ENCODE measurements around the gene BPHL.

Gene BPHL

DNA sequence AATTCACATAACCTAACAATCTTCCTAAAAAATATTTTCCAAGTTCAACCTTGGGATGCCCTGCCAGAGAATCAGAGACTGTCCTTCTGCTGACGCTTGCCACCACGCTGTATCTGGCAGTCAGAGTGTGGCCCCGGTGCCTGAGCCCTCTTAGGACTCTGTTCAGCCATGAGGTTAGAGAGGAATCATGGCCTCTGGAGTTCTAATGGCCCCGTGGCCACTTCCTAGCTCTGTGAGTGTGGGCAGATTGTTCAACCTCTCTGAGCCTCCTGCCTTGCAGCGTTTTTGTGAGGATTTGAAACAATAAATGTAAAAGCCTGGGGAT is 2.2 kb downstream of the BPHL start:
- H3K9ac ChIP-seq (ENCODE audit: insufficient read length, low read depth), result no peak overlapping the region
- no peak for DNase-seq (ENCODE audit: low read depth, low spot score)
- H3K27me3 ChIP-seq (ENCODE audit: insufficient read depth, insufficient read length), result no peaks in the 10 kb centered on the region
- no peak overlapping the region for H3K4me3 ChIP-seq (ENCODE audit: insufficient read length, low read depth)
- H3K36me3 ChIP-seq (ENCODE audit: insufficient read depth, insufficient read length, low read length), result peaks cover 7% of the 10 kb centered on the region
- H3K9me3 ChIP-seq (ENCODE audit: insufficient read depth, low read length), result no peaks in the 10 kb centered on the region
- TF ChIP-seq YY1 (IDR thresholded peaks at IDR 0.05; ENCODE audit: insufficient read depth, insufficient read length) (no peak), SUZ12 (IDR thresholded peaks at IDR 0.05; ENCODE audit: extremely low read depth, insufficient read depth, insufficient read length) (no peak), ZNF274 (IDR thresholded peaks at IDR 0.05; ENCODE audit: low read depth, low read length) (no peak)
- no peaks in the 10 kb centered on the region for H3K4me1 ChIP-seq (ENCODE audit: insufficient read depth, insufficient read length)

GRCh38 chr6:3122823-3123182 is 4.3 kb downstream of the BPHL start:
- no peaks in the 10 kb centered on the region for H3K9me3 ChIP-seq (ENCODE audit: insufficient read depth, low read length)
- no peak for DNase-seq (ENCODE audit: low read depth, low spot score)
- H3K27me3 ChIP-seq (ENCODE audit: insufficient read depth, insufficient read length), result no peaks in the 10 kb centered on the region
- TF ChIP-seq YY1 (IDR thresholded peaks at IDR 0.05; ENCODE audit: insufficient read depth, insufficient read length) (no peak), ZNF274 (IDR thresholded peaks at IDR 0.05; ENCODE audit: low read depth, low read length) (no peak), SUZ12 (IDR thresholded peaks at IDR 0.05; ENCODE audit: extremely low read depth, insufficient read depth, insufficient read length) (no peak)
- H3K4me1 ChIP-seq (ENCODE audit: insufficient read depth, insufficient read length), result no peaks in the 10 kb centered on the region
- peaks cover 7% of the 10 kb centered on the region for H3K36me3 ChIP-seq (ENCODE audit: insufficient read depth, insufficient read length, low read length)
- H3K9ac ChIP-seq (ENCODE audit: insufficient read length, low read depth), result no peak overlapping the region
- H3K4me3 ChIP-seq (ENCODE audit: insufficient read length, low read depth), result no peak overlapping the region

GRCh38 chr6:3124667-3125066 is 6.2 kb downstream of the BPHL start:
- no peaks in the 10 kb centered on the region for H3K9me3 ChIP-seq (ENCODE audit: insufficient read depth, low read length)
- H3K9ac ChIP-seq (ENCODE audit: insufficient read length, low read depth), result no peak overlapping the region
- no peaks in the 10 kb centered on the region for H3K27me3 ChIP-seq (ENCODE audit: insufficient read depth, insufficient read length)
- no peaks in the 10 kb centered on the region for H3K4me1 ChIP-seq (ENCODE audit: insufficient read depth, insufficient read length)
- H3K4me3 ChIP-seq (ENCODE audit: insufficient read length, low read depth), result no peak overlapping the region
- peaks cover 22% of the 10 kb centered on the region for H3K36me3 ChIP-seq (ENCODE audit: insufficient read depth, insufficient read length, low read length)
- no peak for DNase-seq (ENCODE audit: low read depth, low spot score)
- TF ChIP-seq ZNF274 (IDR thresholded peaks at IDR 0.05; ENCODE audit: low read depth, low read length), result no peak
- no peak for TF ChIP-seq YY1 (IDR thresholded peaks at IDR 0.05; ENCODE audit: insufficient read depth, insufficient read length)
- no peak for TF ChIP-seq SUZ12 (IDR thresholded peaks at IDR 0.05; ENCODE audit: extremely low read depth, insufficient read depth, insufficient read length)

GRCh38 chr6:3125815-3126214 is 7.3 kb downstream of the BPHL start:
- H3K9ac ChIP-seq (ENCODE audit: insufficient read length, low read depth), result no peak overlapping the region
- no peak for DNase-seq (ENCODE audit: low read depth, low spot score)
- H3K36me3 ChIP-seq (ENCODE audit: insufficient read depth, insufficient read length, low read length), result peaks cover 30% of the 10 kb centered on the region
- no peaks in the 10 kb centered on the region for H3K4me1 ChIP-seq (ENCODE audit: insufficient read depth, insufficient read length)
- H3K9me3 ChIP-seq (ENCODE audit: insufficient read depth, low read length), result no peaks in the 10 kb centered on the region
- no peaks in the 10 kb centered on the region for H3K27me3 ChIP-seq (ENCODE audit: insufficient read depth, insufficient read length)
- no peak overlapping the region for H3K4me3 ChIP-seq (ENCODE audit: insufficient read length, low read depth)
- TF ChIP-seq YY1 (IDR thresholded peaks at IDR 0.05; ENCODE audit: insufficient read depth, insufficient read length) (no peak), SUZ12 (IDR thresholded peaks at IDR 0.05; ENCODE audit: extremely low read depth, insufficient read depth, insufficient read length) (no peak), ZNF274 (IDR thresholded peaks at IDR 0.05; ENCODE audit: low read depth, low read length) (no peak)

- no peaks in the 10 kb centered on the region for H3K27me3 ChIP-seq (ENCODE audit: insufficient read depth, insufficient read length)
- no peak for TF ChIP-seq YY1 (IDR thresholded peaks at IDR 0.05; ENCODE audit: insufficient read depth, insufficient read length)
- TF ChIP-seq ZNF274 (IDR thresholded peaks at IDR 0.05; ENCODE audit: low read depth, low read length), result no peak
- no peak for TF ChIP-seq SUZ12 (IDR thresholded peaks at IDR 0.05; ENCODE audit: extremely low read depth, insufficient read depth, insufficient read length)
- H3K9ac ChIP-seq (ENCODE audit: insufficient read length, low read depth), result no peak overlapping the region
- DNase-seq (ENCODE audit: low read depth, low spot score), result no peak
- H3K4me3 ChIP-seq (ENCODE audit: insufficient read length, low read depth), result no peak overlapping the region
- H3K36me3 ChIP-seq (ENCODE audit: insufficient read depth, insufficient read length, low read length), result peaks cover 55% of the 10 kb centered on the region
- no peaks in the 10 kb centered on the region for H3K4me1 ChIP-seq (ENCODE audit: insufficient read depth, insufficient read length)
- H3K9me3 ChIP-seq (ENCODE audit: insufficient read depth, low read length), result no peaks in the 10 kb centered on the region
Observed at GRCh38 chr6:3128356-3129108, 10.0 kb downstream of the BPHL start.

GRCh38 chr6:3131695-3132094 is 13.2 kb downstream of the BPHL start:
- H3K9ac ChIP-seq (ENCODE audit: insufficient read length, low read depth), result no peak overlapping the region
- no peak overlapping the region for H3K4me3 ChIP-seq (ENCODE audit: insufficient read length, low read depth)
- TF ChIP-seq SUZ12 (IDR thresholded peaks at IDR 0.05; ENCODE audit: extremely low read depth, insufficient read depth, insufficient read length) (no peak), YY1 (IDR thresholded peaks at IDR 0.05; ENCODE audit: insufficient read depth, insufficient read length) (no peak), ZNF274 (IDR thresholded peaks at IDR 0.05; ENCODE audit: low read depth, low read length) (no peak)
- H3K9me3 ChIP-seq (ENCODE audit: insufficient read depth, low read length), result no peaks in the 10 kb centered on the region
- H3K4me1 ChIP-seq (ENCODE audit: insufficient read depth, insufficient read length), result no peaks in the 10 kb centered on the region
- no peaks in the 10 kb centered on the region for H3K27me3 ChIP-seq (ENCODE audit: insufficient read depth, insufficient read length)
- no peak for DNase-seq (ENCODE audit: low read depth, low spot score)
- peaks cover 58% of the 10 kb centered on the region for H3K36me3 ChIP-seq (ENCODE audit: insufficient read depth, insufficient read length, low read length)

- no peak overlapping the region for H3K9ac ChIP-seq (ENCODE audit: insufficient read length, low read depth)
- no peak for DNase-seq (ENCODE audit: low read depth, low spot score)
- no peak for TF ChIP-seq YY1 (IDR thresholded peaks at IDR 0.05; ENCODE audit: insufficient read depth, insufficient read length)
- H3K4me1 ChIP-seq (ENCODE audit: insufficient read depth, insufficient read length), result no peaks in the 10 kb centered on the region
- no peak overlapping the region for H3K4me3 ChIP-seq (ENCODE audit: insufficient read length, low read depth)
- peaks cover 68% of the 10 kb centered on the region for H3K36me3 ChIP-seq (ENCODE audit: insufficient read depth, insufficient read length, low read length)
- H3K27me3 ChIP-seq (ENCODE audit: insufficient read depth, insufficient read length), result no peaks in the 10 kb centered on the region
- no peaks in the 10 kb centered on the region for H3K9me3 ChIP-seq (ENCODE audit: insufficient read depth, low read length)
Observed at GRCh38 chr6:3133515-3133914, 15.0 kb downstream of the BPHL start.
